Urothelium cell line (cell line): ENCODE results near the gene TADA3.
"Not testable (repeated sequence)": the region's sequence is repeated elsewhere in the genome, so short reads cannot be mapped to it uniquely, and the experiment has no call there.

Experiments
- DNase-seq: peaks from one replicate; pipeline ENCODE4 v3.0.0; 2011; ENCODE audit warnings: low spot score, mixed read lengths
- FAIRE-seq: peaks from 2 replicates; lab custom pipeline; 2011; peaks lifted over from hg19 to GRCh38; lab: Jason Lieb, UNC

The TADA3 gene

DNA sequence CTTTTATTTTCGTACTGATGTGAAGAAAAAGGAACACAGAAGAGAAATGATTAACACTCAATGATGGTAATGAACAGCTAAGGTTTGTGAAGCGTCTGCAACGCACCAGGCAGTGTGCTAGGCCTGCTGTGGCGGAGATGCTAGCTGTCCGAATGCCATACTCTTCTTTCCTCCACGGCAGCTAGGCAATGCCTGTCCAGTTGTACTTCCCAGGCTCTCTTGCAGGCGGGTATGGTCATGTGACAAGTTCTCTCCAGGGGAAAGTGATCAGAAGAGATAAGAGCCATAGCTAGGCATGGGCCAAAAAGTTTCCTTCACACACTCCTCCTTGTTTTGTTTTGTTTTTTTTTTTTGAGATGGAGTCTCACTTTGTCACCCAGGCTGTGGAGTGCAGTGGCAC is 6.7 kb downstream of the TADA3 start:
- DNase-seq (no peak), FAIRE-seq (no peak)

DNA sequence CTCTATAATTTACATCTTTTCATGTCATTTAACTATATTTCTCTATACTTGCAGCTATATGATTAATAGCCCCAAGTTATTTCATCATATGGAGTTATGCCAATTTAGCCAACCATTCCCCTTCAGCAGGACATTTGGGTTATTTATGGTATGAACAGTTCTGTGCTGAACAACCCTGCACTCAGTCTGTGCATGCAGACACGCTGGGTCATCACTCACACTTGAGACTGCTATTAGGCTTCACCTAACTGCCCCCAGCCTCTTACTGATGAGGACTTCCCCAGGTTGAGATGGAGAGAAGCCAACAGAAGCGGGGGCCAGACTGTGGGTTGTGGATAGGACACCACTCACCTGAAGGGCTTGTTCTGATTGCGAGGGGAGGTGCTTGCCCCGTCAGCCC is 7.3 kb downstream of the TADA3 start:
- DNase-seq (no peak), FAIRE-seq (no peak)

DNA sequence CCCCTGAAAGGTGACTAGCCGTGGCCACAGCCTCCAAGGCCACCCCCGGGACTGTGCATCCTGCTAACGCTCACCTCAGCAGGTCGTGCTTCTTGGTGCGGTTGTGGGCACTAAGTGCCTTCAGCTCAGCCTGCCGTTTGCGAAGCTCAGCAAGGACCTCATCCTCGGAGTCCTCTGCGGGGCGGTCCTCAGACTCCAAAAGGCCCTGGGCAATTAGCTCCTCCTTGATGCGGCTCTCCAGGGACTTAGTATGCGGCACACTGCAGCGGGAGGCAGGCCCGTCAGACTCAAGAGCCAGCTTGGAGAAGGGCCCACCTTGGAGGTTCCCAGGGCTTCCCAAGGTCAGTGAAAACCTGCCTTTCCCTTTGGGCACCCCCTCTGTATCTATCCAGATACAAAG is 8.3 kb downstream of the TADA3 start:
- no peak for FAIRE-seq
- no peak for DNase-seq

DNA sequence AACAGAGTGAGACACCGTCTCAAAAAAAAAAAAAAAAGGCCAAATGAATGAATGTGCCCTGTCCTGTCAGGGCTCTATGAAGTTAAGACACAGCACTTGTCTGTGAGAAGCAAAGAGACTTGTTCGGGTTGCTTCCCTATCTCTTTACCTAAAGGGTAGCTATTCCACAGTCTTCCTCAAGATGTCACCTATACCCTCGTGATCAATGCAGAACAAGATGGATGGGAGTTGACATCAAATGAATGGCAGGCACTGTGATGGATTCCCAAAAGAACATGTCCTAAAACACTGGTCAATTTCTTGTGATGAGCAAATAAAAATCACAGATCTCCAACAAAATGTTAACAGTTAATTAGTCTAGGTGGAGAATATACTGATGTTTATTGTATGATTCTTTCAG is 9.5 kb downstream of the TADA3 start:
- FAIRE-seq = no peak
- DNase-seq = no peak

DNA sequence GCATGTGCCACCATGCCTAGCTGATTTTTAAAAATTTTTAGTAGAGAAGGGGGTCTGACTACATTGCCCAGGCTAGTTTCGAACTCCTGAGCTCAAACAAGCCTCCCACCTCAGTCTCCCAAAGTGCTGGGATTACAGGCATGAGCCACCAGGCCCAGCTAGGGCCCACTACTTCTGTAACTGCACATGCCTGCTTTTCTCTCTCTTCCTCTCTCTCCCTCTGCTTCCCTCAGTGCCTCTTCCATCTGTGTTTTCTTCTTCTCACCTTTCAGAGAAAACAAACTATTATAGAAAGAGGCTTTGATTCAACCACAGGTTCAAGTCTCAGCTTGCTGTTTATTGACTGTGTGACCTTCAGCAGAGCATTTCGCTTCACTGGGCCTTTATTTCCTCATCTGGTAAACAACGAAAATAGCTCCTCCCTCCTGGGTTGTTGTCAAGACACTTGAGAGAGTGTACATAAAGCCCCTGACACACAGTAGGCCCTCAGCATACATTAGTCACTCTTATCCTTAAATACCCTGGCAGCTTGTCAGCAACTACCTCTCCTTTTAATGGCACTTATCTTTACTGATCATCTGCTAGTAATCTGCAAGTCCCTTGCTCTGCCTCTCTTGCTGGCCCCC is 10.2 kb downstream of the TADA3 start:
- FAIRE-seq (no peak), DNase-seq (no peak)

DNA sequence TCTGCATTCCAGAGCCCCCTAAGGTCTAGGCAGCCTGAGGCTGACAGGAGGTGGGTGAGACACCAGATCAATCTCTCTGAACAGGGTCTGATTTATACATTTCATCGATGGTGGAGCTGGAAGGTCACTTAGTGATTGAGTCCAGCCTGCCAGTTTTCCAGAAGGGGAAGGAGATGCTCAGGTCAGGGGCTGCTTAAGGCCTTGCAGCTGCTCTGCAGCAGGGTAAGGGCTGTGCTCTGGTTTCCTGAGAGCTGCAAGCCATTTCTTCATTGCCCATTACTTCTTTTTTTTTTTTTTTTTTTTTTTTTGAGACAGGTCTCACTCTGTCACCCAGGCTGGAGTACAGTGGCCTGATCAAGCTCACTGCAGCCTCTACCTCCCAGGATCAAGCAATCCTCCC is 10.7 kb downstream of the TADA3 start:
- DNase-seq (no peak), FAIRE-seq (no peak)

DNA sequence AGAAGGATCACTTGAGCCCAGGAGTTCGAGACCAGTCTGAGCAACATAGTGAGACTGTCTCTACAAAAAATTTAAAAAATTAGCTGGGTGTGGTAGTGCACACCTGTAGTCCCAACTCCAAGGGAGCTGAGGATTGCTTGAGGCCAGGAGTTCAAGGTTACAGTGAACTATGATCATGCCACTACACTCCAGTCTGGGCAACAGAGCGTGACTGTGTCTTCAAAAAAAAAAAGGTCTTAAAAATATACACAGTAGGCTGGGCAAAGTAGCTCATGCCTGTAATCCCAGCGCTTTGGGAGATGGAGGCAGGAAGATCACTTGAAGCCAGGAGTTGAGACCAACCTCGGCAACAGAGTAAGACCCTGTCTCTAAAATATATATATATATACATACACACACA is 11.4 kb downstream of the TADA3 start:
- FAIRE-seq (no peak), DNase-seq (no peak)

DNA sequence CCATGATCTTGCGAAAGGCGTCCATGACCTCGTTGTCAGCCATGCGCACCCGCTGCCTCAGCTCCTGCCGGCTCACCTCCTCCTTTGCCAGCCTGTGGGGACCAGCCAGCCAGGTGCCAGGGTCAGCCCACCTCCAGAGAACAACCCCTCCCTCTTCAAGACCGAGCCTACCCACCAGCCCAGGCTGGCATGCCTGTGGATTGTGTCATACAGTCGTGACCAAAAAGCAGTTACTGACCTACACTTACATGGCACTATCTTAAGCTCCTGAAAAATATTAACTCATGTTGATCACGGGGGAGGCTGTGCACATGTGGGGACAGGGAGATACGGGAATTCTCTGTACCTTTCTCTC is 11.8 kb downstream of the TADA3 start:
- FAIRE-seq (no peak), DNase-seq (no peak)

DNA sequence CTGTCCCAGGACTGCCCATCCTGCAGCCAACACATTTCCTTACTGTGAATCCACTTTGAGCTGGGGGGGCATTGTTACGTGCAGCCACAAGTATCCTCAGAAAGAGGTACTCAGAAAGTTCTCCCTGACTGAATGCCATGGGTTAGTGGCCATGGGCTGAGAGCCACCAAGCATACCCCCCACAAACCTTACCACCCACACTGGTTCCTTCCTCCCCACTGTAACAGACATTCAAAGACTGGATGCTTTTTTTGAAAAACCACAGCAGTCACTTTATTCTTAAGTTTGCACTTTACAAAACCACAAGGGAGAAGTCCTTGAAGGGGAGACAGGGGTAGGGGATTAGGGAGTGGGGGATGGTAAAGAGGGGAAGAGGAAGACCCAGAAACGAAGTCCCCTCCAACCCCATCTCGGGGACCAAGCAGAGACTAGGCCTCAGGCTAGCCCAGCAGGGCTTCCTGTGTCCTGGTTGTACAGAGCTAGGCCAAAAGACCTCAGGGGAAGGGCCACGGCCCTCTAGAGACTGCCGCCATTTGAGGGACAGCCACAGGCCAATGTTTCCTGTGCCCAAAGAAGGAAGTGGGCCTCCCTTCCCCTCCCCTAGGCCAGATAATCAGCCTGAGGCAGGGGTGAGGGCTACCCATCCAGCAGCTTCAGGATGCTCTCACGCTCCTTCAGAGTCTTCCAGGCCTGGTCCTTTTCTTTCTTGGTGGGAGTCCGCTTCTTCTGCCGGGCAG is 12.4 kb downstream of the TADA3 start:
- no peak for DNase-seq

DNA sequence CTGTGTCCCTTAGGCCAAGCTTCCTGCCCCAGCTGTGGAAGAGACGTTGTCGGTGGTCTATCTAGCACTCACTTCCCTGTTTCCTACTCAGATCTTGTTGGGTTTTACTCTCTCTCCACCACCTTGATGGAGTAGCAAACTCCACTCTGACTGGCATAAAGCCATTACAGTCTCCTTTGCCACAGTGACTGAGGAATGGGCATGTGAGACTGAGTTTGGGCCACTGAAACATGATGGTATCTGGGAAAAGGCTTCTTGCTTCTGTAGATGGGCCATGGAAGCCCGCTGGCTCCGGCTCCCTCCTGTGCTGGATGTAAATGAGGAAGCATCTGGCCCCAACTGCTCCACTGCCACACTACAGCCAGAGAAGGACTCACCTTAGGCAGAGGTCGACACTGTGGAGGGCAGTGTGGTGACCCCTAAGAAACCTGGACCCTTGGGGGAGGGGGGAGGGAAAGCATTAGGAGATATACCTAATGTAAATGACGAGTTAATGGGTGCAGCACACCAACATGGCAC is 13.1 kb downstream of the TADA3 start:
- FAIRE-seq (no peak), DNase-seq (no peak)

More for the DNA sequence above, 12.4 kb downstream of the TADA3 start:
- no peak for FAIRE-seq

DNA sequence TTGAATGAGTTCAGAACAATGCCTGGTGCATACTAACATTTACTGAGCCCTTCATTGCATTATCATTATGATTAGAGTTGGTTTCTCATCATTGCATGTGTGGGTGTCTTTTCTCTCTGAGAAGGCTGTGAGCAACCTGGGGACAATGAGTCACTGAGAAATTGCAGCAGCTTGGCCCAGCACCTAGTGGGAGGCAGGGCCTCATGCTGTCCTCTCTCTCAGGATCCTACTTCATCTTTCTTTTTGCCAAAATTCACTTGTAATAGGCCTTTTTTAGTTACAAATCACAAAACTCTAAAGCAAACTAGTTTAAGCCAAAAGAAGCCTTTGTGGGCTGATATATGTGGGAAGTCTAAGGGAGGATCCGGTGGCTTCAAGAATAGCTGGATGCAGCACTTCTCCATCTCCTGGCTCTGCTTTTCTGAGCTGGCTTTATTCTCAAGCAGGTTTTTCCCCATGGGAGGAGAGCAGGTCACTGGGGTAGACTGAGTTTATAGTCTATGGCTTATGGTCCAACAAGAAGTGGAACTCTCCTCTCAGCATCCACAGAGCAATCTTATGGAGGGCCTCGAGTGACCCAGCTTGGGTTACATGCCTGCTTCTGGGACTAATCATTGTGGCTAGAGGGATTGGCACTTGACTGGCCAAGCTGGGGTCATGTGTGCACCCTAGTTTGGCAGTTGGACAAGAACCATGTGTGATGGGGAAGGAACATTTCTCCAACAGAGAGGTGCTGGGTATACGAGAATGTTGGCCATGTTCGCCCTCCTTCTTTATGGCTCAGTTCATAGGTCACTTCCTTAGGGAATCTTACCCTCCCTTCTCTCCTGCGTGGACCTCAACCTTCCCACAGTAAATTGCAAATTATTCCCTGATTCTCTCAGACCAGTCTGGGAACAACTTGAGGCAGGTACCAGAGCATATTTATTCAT is 13.9 kb downstream of the TADA3 start:
- DNase-seq (no peak), FAIRE-seq (no peak)

DNA sequence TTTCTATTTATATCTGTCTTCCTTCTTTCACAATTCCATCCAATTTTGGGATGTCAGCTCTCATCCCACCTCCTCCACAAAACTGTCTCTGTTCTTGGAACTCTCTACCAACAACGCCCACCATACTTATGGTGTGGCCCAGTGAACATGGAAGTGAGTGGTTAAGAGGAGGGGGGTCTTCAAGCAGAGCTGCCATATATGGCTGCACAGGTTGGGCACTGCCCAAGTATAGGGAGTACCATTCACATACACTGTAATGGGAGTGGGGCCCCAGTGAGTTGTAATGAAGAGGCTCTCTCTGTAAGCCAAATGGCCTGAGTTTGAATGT is 14.6 kb downstream of the TADA3 start:
- FAIRE-seq = no peak
- no peak for DNase-seq

DNA sequence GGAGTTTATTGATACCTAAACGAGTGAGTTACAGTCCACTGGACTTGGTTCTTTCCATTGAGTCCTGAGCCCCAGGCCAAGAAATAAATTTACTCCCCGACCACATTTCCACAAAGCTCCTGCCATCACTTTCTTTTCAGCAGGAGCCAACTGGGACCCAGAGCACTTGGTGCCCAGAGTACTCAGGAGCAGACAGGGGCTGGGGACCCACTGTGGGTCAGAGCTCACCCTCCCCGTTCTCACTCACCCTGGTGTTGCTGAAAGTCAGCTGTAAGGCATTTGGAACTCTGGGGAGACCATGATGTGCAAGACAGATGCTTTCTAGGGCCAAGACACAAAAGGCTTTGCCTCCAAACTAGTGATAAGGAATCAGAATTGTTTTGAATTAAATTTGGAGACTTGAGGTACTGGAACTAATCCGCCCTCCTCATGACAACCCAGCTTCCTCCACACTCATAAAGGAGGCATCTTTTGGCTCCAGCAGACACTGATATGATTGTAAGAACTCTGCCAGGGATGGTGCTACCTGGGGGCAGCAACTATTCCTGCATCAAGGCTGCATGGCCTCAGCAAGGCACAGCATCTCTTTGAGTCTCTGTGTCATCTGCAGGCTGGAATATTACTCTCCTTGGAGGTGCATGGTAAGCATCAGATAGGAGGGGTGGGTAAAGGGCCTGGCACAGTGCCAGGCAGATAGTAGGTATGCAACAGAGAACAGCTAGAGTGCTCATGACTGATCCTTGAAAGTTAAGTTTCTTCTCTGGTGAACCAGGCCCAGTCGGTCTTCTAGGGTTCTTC is 15.2 kb downstream of the TADA3 start:
- FAIRE-seq (no peak), DNase-seq (no peak)

DNA sequence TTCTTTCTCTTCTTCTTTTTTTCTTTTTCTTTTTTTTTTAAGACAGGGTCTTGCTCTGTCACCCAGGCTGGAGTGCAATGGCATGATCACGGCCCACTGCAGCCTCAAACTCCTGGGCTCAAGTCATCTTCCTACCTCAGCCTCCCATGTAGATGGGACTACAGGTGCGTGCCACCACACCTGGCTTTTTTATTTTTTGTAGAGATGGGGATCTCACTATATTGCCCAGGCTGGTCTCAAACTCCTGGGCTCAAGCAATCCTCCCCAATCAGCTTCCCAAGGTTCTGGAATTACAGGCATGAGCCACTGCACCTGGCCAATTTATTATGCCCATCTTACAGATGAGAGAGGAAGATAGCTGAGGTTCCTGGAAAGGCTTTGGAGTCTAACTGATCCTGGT is 21.3 kb downstream of the TADA3 start:
- DNase-seq, FAIRE-seq: not testable (repeated sequence)

DNA sequence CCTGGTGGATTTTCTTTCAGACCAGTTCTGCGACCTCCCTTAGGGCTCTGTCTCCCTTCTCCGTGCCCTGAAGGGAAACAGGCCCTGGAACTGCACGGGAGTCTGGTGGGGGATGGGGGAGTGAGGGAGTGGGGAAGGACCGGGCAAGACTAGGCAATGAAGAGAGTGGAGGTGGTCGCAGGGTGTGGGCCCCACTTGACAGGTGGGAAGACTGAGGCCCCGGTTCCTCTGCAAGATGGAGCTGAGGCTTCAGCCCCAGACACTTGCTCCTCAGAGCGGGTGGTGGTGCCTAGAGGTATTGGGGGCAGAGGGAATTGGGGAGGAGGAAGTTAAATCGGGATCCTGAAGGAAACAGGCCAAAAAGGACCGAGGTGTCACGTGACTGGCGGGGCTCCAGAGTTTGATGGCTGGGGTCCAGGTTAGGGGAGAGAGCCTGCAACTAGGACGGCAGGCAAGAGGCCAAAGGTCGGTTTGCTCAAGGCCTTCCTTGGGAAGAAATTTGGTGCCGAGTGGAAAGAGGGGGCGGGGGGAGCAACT is 21.9 kb downstream of the TADA3 start:
- DNase-seq (no peak), FAIRE-seq (no peak)

DNA sequence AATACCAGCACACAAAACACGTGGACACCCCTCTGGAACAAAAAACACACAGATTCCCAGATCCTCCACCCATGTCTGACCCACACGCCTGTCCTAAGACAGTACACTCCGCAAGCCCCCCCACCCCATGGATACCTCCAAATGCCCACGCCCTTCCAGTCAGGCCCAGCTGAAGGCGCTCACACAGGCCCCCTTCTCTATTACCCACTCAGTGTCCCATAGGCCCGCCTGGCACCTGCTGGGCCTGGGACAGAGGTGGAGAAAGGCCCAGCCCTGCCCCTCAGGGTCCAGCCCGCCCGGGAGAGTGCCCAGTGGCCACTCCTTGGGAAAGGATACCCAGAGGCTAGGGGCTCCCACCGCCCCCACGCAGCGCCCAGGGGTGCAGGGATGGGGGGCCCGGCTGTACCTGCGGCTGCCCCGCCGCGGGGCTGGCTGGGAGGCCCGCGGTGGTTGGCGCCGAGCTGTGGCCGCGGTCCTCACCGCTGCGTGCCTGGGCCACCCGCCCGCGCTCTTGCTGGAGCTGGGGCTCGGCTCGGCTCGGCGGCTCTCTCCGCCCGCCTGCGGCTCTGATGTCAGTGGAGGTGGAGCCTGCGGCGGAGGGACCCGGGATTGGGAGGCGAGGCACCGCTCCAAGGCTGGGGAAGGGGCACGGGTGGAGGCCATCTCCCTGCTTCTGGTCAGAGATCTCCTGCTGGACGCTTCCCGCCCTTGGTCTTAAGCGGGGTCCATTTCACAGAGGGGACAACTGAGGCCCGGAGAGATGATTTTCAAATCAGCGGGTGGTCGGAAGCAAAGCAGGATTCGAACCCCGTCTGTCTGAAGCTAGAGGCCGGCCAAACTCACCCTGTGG is 22.6 kb downstream of the TADA3 start, which contains the start of gene CAMK1:
Gene CAMK1, minus strand, starts transcription at position 522 of the 850 bp plus-strand sequence. CDS start 2,198 bp downstream, outside the sequence.
- DNase-seq (peak; percentile 90), FAIRE-seq (no peak)

DNA sequence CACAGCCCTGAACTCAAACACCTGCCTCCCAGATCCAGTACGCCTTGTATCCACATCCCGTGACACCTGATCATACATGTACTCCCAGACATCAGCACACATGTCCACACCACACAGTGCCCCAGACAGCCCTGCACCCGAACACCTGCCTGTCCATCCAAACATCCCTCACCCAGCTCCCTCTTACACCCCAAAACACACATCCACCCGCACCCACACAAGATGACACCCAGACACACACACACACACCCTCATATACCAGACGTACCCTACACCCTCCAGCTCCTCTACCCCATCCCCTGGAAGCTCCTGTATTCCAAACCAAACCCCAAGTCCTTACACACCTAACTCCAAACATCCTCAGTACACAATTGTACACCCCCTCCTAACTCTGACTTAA is 23.3 kb downstream of the TADA3 start:
- DNase-seq (no peak), FAIRE-seq (no peak)

DNA sequence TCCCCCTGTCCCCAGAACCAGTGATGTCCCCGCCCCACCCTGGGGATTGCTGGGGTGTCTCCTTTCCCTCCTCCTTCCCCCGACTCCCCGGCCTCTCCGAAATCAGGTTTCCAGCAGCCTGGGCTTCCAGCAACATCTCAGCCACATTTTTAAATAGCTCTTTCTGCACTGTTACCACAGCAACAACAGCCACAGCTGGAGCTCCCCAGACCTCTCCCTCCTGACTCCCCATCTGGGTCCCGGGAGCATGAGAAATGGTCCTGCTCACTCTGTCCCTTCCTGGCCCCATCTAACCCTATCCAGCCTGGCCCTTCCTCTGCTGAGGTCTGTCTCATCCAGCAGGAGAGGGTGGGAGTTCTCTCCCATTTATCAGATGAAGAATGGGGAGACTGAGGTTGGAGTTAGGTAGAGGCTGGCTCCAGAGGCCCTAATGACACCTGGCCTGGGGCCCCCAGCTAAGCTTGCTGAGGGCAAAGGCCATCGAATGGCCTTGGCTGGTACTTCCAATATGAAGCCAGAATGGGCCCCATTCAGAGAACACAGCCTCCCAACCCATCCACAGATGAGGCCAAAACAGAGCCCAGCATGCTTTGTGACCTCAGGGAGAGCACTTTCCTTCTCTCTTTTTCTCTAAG is 24.0 kb downstream of the TADA3 start:
- DNase-seq (no peak), FAIRE-seq (no peak)

DNA sequence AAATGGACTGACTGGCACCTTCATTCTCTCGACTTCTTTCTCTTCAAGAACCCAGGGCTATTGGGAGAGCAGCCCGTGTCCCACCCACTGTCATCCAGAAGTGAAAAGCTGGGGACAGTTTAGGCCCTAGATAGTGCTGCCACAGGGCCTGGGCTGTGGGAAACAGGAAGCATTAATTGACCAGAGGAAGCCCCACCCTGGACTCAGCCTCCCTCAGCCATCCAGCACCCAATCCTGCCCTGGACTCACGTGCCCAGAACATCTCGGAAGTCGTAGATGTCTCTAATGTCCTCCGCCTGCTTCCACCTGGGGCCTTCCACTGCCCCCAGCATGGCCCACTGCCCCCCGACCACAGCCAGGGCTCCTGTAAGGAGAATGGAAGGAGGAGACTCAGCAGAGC is 24.9 kb downstream of the TADA3 start:
- DNase-seq = no peak
- FAIRE-seq = no peak
